Measurements from ENCODE around the gene DHRS2.

DHRS2 gene

GRCh38 chr14:23620177-23620702 lies 15.9 kb upstream of the DHRS2 start:
- no peak for TF ChIP-seq CTCF (IDR thresholded peaks at IDR 0.05; ENCODE audit: low read depth, low read length, missing control alignments)
- DNase-seq (ENCODE audit: low read depth): no peak
- H3K4me3 ChIP-seq (ENCODE audit: low read depth, low read length): no peak overlapping the region
- in situ Hi-C loops (cut with HindIII; ENCODE audit: low sequenced_read_pairs): no loop called here

- in situ Hi-C loops (cut with HindIII; ENCODE audit: low sequenced_read_pairs): no loop called here
- DNase-seq (ENCODE audit: low read depth): no peak
- no peak for TF ChIP-seq CTCF (IDR thresholded peaks at IDR 0.05; ENCODE audit: low read depth, low read length, missing control alignments)
- no peak overlapping the region for H3K4me3 ChIP-seq (ENCODE audit: low read depth, low read length)
Measured at GRCh38 chr14:23621204-23621931, 14.8 kb upstream of the DHRS2 start.

- no peak for TF ChIP-seq CTCF (IDR thresholded peaks at IDR 0.05; ENCODE audit: low read depth, low read length, missing control alignments)
- no peak overlapping the region for H3K4me3 ChIP-seq (ENCODE audit: low read depth, low read length)
- in situ Hi-C loops (cut with HindIII; ENCODE audit: low sequenced_read_pairs): no loop called here
- DNase-seq (ENCODE audit: low read depth): no peak
Measured at GRCh38 chr14:23621932-23622730, 14.0 kb upstream of the DHRS2 start.

GRCh38 chr14:23622990-23623389 lies 13.2 kb upstream of the DHRS2 start:
- no peak for DNase-seq (ENCODE audit: low read depth)

GRCh38 chr14:23623962-23624361 lies 12.2 kb upstream of the DHRS2 start:
- no peak for DNase-seq (ENCODE audit: low read depth)
- in situ Hi-C loops (cut with HindIII; ENCODE audit: low sequenced_read_pairs): no loop called here
- no peak for TF ChIP-seq CTCF (IDR thresholded peaks at IDR 0.05; ENCODE audit: low read depth, low read length, missing control alignments)
- no peak overlapping the region for H3K4me3 ChIP-seq (ENCODE audit: low read depth, low read length)

More at GRCh38 chr14:23622990-23623389, 13.2 kb upstream of the DHRS2 start:
- in situ Hi-C loops (cut with HindIII; ENCODE audit: low sequenced_read_pairs): no loop called here
- no peak for TF ChIP-seq CTCF (IDR thresholded peaks at IDR 0.05; ENCODE audit: low read depth, low read length, missing control alignments)
- H3K4me3 ChIP-seq (ENCODE audit: low read depth, low read length): no peak overlapping the region

GRCh38 chr14:23624830-23625404 lies 11.2 kb upstream of the DHRS2 start:
- no peak for TF ChIP-seq CTCF (IDR thresholded peaks at IDR 0.05; ENCODE audit: low read depth, low read length, missing control alignments)
- no peak for DNase-seq (ENCODE audit: low read depth)

More at GRCh38 chr14:23624830-23625404, 11.2 kb upstream of the DHRS2 start:
- in situ Hi-C loops (cut with HindIII; ENCODE audit: low sequenced_read_pairs): no loop called here
- H3K4me3 ChIP-seq (ENCODE audit: low read depth, low read length): no peak overlapping the region

Data from astrocyte of the cerebellum (primary cell).